A549 (cell line): ENCODE results near the gene MYORG. TPM values are rescaled to one million over a fixed set of nuclear protein-coding genes. Genes with fewer than 3 reads are reported as not detected.

Experiments
- ATAC-seq, 2 experiments: fragments of 200-7000 bp in 1 of 2; fragments of >200 bp in 1 of 2; cut with Nextera tagmentation in 1 of 2; cut with Tn5 transposase in 1 of 2; 3 replicates each; pipeline versions ENCODE4 v1.8.0 to v1.9.1; 2018 to 2020; ENCODE audit warnings: mild to moderate bottlenecking in 1 of 2, moderate library complexity in 1 of 2
- CTCF ChIA-PET: fragments of 300-600 bp; sonication (Branson Sonifier 250); formaldehyde crosslinking; extraction: SDS; loops from one replicate; lab custom pipeline; 2021; ENCODE audit warnings: antibody characterized with exemption, inconsistent platforms; lab: Yijun Ruan, JAX
- POLR2A ChIA-PET: fragments of 350-600 bp; formaldehyde crosslinking; extraction: SDS; loops from one replicate; lab custom pipeline; 2021; ENCODE audit warnings: antibody characterized with exemption, inconsistent platforms; lab: Yijun Ruan, JAX
- DNase-seq, 2 experiments: peaks; one replicate each; pipeline versions ENCODE4 v3.0.0 to v3.0.0-alpha.2; 2011 to 2016; ENCODE audit warnings: low read depth in 1 of 2, low spot score in 1 of 2
- FAIRE-seq: peaks from 2 replicates; lab custom pipeline; 2011; peaks lifted over from hg19 to GRCh38; lab: Jason Lieb, UNC
- H3K27ac ChIP-seq, 2 experiments: fragments of >200 bp; sonication (Bioruptor Twin); formaldehyde crosslinking; 3 replicates each; pipeline ENCODE4 v1.5.1; 2016 to 2017
- H3K4me1 ChIP-seq: fragments of >200 bp; sonication (Bioruptor Twin); formaldehyde crosslinking; 3 replicates; pipeline ENCODE4 v1.6.1; 2016
- H3K4me2 ChIP-seq: fragments of >200 bp; sonication (Bioruptor Twin); formaldehyde crosslinking; 3 replicates; pipeline ENCODE4 v1.6.1; 2016
- H3K4me3 ChIP-seq: fragments of >200 bp; sonication (Bioruptor Twin); formaldehyde crosslinking; 3 replicates; pipeline ENCODE4 v1.5.1; 2016
- H3K9me3 ChIP-seq: fragments of >200 bp; sonication (Bioruptor Twin); formaldehyde crosslinking; 3 replicates; pipeline ENCODE4 v1.6.1; 2016
- BHLHE40 ChIP-seq: IDR thresholded peaks from 2 replicates; pipeline ENCODE4 v1.6.1; 2012; ENCODE audit warnings: low read depth, low read length, inconsistent platforms
- CBX2 ChIP-seq: fragments of 200-600 bp; sonication (generic); IDR thresholded peaks from 2 replicates; pipeline ENCODE4 v1.6.1; 2016; ENCODE audit warnings: low read depth, mild to moderate bottlenecking, borderline replicate concordance
- CHD4 ChIP-seq: fragments of 200-600 bp; sonication (generic); IDR thresholded peaks from 2 replicates; pipeline ENCODE4 v1.6.1; 2016; ENCODE audit warnings: antibody characterized with exemption, mild to moderate bottlenecking, borderline replicate concordance
- ELK1 ChIP-seq: fragments of 150-350 bp; IDR thresholded peaks from 2 replicates; pipeline ENCODE4 v1.6.1; 2014; ENCODE audit warnings: low read depth, mild to moderate bottlenecking, low read length
- EP300 ChIP-seq, 2 experiments: fragments of >200 bp; sonication (Bioruptor Twin); formaldehyde crosslinking; IDR thresholded peaks; 2 replicates in 1 of 2; 3 replicates in 1 of 2; pipeline ENCODE4 v1.6.1; 2016 to 2017
- FOSL2 ChIP-seq, 2 experiments: fragments of 450-650 bp in 1 of 2; fragments of >200 bp in 1 of 2; sonication (Bioruptor Twin) in 1 of 2; formaldehyde crosslinking; IDR thresholded peaks; 2 replicates each; pipeline versions ENCODE4 v1.5.0 to v1.6.1; 2016 to 2020; ENCODE audit warnings: mild to moderate bottlenecking in 1 of 2, moderate library complexity in 1 of 2
- FOXS1 ChIP-seq: fragments of 250-450 bp; sonication (Bioruptor Pico); IDR thresholded peaks from 2 replicates; pipeline ENCODE4 v1.5.0; 2020; ENCODE audit warnings: mild to moderate bottlenecking, moderate library complexity
- GATA3 ChIP-seq: IDR thresholded peaks from 2 replicates; pipeline ENCODE4 v1.6.1; 2012; ENCODE audit warnings: borderline replicate concordance
- HDAC2 ChIP-seq: fragments of 200-600 bp; sonication (generic); IDR thresholded peaks from 2 replicates; pipeline ENCODE4 v1.6.1; 2016
- HES2 ChIP-seq: fragments of >200 bp; sonication (Bioruptor Twin); formaldehyde crosslinking; IDR thresholded peaks from 2 replicates; pipeline ENCODE4 v1.6.1; 2016
- KDM5A ChIP-seq: fragments of 200-600 bp; sonication (generic); IDR thresholded peaks from 2 replicates; pipeline ENCODE4 v1.6.1; 2016; ENCODE audit warnings: antibody characterized with exemption, mild to moderate bottlenecking
- MAZ ChIP-seq: fragments of 150-350 bp; IDR thresholded peaks from 2 replicates; pipeline ENCODE4 v1.6.1; 2014; ENCODE audit warnings: antibody characterized with exemption, low read depth, low read length, borderline replicate concordance
- NFE2L2 ChIP-seq: fragments of 150-350 bp; conservative IDR thresholded peaks from 2 replicates; pipeline ENCODE4 v1.6.1; 2014; ENCODE audit warnings: low read length
- NPAS2 ChIP-seq: fragments of 250-450 bp; sonication (Bioruptor Pico); IDR thresholded peaks from 2 replicates; pipeline ENCODE4 v1.8.0; 2022; ENCODE audit warnings: mild to moderate bottlenecking, moderate library complexity, borderline replicate concordance
- POLR2AphosphoS2 ChIP-seq: conservative IDR thresholded peaks from 2 replicates; pipeline ENCODE4 v1.6.1; 2012; ENCODE audit warnings: low read length, improper control_type of control experiment, inconsistent platforms
- RAD21 ChIP-seq, 2 experiments: fragments of >200 bp in 1 of 2; sonication (Bioruptor Twin) in 1 of 2; formaldehyde crosslinking in 1 of 2; IDR thresholded peaks in 1 of 2; conservative IDR thresholded peaks in 1 of 2; 2 replicates in 1 of 2; 3 replicates in 1 of 2; pipeline ENCODE4 v1.6.1; 2012 to 2018; ENCODE audit warnings: inconsistent platforms in 1 of 2
- SREBF2 ChIP-seq: fragments of 450-650 bp; IDR thresholded peaks from 2 replicates; pipeline ENCODE4 v1.6.1; 2014; ENCODE audit warnings: mild to moderate bottlenecking, moderate library complexity
- TFCP2L1 ChIP-seq: fragments of 250-450 bp; sonication (Bioruptor Pico); IDR thresholded peaks from 2 replicates; pipeline ENCODE4 v1.5.0; 2021; ENCODE audit warnings: mild to moderate bottlenecking
- TP53 ChIP-seq: fragments of 250-450 bp; sonication (Bioruptor Pico); IDR thresholded peaks from 2 replicates; pipeline ENCODE4 v1.5.0; 2021; ENCODE audit warnings: mild to moderate bottlenecking, moderate library complexity
- USF2 ChIP-seq: fragments of 450-650 bp; IDR thresholded peaks from 2 replicates; pipeline ENCODE4 v1.6.1; 2014; ENCODE audit warnings: antibody characterized with exemption
- ZFP36 ChIP-seq: fragments of 450-650 bp; IDR thresholded peaks from 2 replicates; pipeline ENCODE4 v1.6.1; 2014; ENCODE audit warnings: borderline replicate concordance; ENCODE audit not compliant: partially characterized antibody
- ZNF302 ChIP-seq: fragments of 250-450 bp; sonication (Bioruptor Pico); IDR thresholded peaks from 2 replicates; pipeline ENCODE4 v1.9.0; 2021; ENCODE audit warnings: inconsistent platforms, mild to moderate bottlenecking, moderate library complexity
- WGBS: methylation state at CpG from one replicate; pipeline ENCODE4 v1.1.6; 2017; ENCODE audit errors: missing lambda C conversion rate; 5-methylcytosine and 5-hydroxymethylcytosine counted together
- polyA plus RNA-seq, 4 experiments: library from polyadenylated mRNA; depleted of rRNA in 3 of 4; stranded (reverse); fragments of >200 nt; fragmentation: RNase III in 1 of 4; extraction: RNeasy Plus Mini Kit Qiagen cat#74134 plus additional on column Dnase treatment in 1 of 4; gene quantifications; 2 replicates in 3 of 4; 3 replicates in 1 of 4; pipeline ENCODE4 v1.2.3, GENCODE V29; 2011 to 2017
- TF ChIP-seq, protein P1 (sequence below): fragments of 250-450 bp; sonication (Bioruptor Pico); IDR thresholded peaks from 2 replicates; pipeline ENCODE4 v1.5.0; 2021; ENCODE audit warnings: mild to moderate bottlenecking, moderate library complexity, borderline replicate concordance
- TF ChIP-seq, protein P2 (sequence below): fragments of 250-450 bp; sonication (Bioruptor Pico); IDR thresholded peaks from 2 replicates; pipeline ENCODE4 v1.5.0; 2020; ENCODE audit warnings: low read depth, mild to moderate bottlenecking, moderate library complexity

MYORG gene
- polyA plus RNA-seq, 2 of the 4 experiments (the other 2 are of a cell fraction), result 2.2 to 4.1 TPM

DNA sequence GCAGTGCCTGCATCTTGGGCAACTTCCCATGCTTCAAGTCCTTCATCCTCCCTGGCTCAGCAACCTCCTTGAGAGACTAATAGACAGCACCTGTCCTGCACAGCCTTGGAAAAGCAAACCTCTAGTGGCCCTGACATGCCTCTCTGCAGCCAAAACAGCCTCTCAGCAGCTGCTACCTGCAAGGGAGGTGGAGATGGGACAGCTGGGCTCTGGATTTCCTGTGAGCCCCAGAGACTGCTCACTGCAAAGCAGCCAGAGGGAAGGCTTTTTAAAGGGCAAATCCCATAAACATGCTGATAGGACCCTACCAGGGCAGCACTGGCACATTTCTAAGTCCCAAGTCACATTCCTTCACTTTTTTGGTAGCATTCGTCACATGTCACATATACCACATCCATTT is 31.5 kb upstream of the MYORG start:
- ChIA-PET CTCF (interaction anchor here (0.7 to 2.8 kb wide), 5 partner anchors 9 to 184 kb away, joined by 3 to 14 read pairs (median 4); no protein-coding TSS in a partner anchor), POLR2A (no interaction called here)
- no peak for DNase-seq
- no peak for FAIRE-seq
- Histone ChIP-seq H3K4me2 (no peak overlapping the region), H3K4me3 (no peak overlapping the region), H3K9me3 (no peaks in the 10 kb centered on the region), H3K27ac (no peak overlapping the region), H3K4me1 (0 out of 3 replicates have a peak, but pooled peaks cover 3% of the 10 kb centered on the region)
- TF ChIP-seq KDM5A (no peak), HES2 (no peak), TP53 (no peak), ELK1 (no peak), HDAC2 (no peak), POLR2AphosphoS2 (no peak)
- no peak for ATAC-seq
- WGBS, result 90% methylated on average over 1 of the region's 1 CpG

DNA sequence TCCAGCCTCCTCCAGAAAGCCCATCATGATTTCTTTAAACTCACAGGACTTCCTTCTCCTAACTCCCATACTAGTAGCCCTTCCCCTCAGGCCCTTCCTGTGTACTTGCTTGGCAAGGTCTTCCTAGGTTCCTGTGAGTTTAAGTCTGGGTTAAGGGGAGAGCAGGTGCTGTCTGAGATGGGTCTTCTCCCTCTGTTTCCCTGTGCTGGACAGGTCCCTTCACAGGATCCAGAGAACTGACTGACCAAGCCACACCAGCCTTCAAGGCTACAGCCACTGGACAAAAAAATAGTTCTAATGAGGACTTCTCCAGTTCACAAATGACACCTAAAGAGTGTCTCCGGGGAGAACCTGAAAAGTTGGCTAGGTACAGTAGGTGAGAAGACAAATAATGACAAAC is 29.5 kb upstream of the MYORG start:
- no peak for ATAC-seq
- CTCF ChIA-PET, result interaction anchor here (3.1 to 4.4 kb wide), 4 partner anchors 29 to 186 kb away, joined by 34 to 50 read pairs (median 45); partner anchors contain the start of gene MYORG
- POLR2A ChIA-PET, result no interaction called here
- Histone ChIP-seq H3K4me3 (no peak overlapping the region), H3K9me3 (no peaks in the 10 kb centered on the region), H3K4me2 (no peak overlapping the region), H3K4me1 (0 out of 3 replicates have a peak, but pooled peaks cover 3% of the 10 kb centered on the region), H3K27ac (no peak overlapping the region)
- TF ChIP-seq CBX2 (no peak), EP300 (IDR thresholded peaks at IDR 0.05) (no peak), FOSL2 (IDR thresholded peaks at IDR 0.05) (no peak), FOSL2 (CRISPR knock-in tag; IDR thresholded peaks at IDR 0.05) (no peak), CHD4 (no peak), RAD21 (conservative IDR thresholded peaks at IDR 0.05 in 1 of 2, IDR thresholded peaks at IDR 0.05 in 1 of 2) (no peak), FOXS1 (CRISPR knock-in tag) (no peak), BHLHE40 (no peak), GATA3 (no peak), NPAS2 (CRISPR knock-in tag) (no peak), ZNF302 (CRISPR knock-in tag) (no peak), TFCP2L1 (CRISPR knock-in tag) (no peak), USF2 (no peak), ZFP36 (no peak), SREBF2 (no peak), MAZ (no peak), NFE2L2 (no peak)
- TF ChIP-seq, protein P1, sequence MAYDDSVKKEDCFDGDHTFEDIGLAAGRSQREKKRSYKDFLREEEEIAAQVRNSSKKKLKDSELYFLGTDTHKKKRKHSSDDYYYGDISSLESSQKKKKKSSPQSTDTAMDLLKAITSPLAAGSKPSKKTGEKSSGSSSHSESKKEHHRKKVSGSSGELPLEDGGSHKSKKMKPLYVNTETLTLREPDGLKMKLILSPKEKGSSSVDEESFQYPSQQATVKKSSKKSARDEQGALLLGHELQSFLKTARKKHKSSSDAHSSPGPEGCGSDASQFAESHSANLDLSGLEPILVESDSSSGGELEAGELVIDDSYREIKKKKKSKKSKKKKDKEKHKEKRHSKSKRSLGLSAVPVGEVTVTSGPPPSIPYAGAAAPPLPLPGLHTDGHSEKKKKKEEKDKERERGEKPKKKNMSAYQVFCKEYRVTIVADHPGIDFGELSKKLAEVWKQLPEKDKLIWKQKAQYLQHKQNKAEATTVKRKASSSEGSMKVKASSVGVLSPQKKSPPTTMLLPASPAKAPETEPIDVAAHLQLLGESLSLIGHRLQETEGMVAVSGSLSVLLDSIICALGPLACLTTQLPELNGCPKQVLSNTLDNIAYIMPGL (CRISPR knock-in tag), result no peak
- TF ChIP-seq, protein P2, sequence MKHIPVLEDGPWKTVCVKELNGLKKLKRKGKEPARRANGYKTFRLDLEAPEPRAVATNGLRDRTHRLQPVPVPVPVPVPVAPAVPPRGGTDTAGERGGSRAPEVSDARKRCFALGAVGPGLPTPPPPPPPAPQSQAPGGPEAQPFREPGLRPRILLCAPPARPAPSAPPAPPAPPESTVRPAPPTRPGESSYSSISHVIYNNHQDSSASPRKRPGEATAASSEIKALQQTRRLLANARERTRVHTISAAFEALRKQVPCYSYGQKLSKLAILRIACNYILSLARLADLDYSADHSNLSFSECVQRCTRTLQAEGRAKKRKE (CRISPR knock-in tag), result no peak
- no peak for FAIRE-seq
- WGBS, result 84% methylated on average over 1 of the region's 1 CpG
- no peak for DNase-seq
